Renal cortical epithelial cell (primary cell): ENCODE results near the gene EPB41L2. TPM values are rescaled to one million over a fixed set of nuclear protein-coding genes. Genes with fewer than 3 reads are reported as not detected.
"Not testable (repeated sequence)": the region's sequence is repeated elsewhere in the genome, so short reads cannot be mapped to it uniquely, and the experiment has no call there.

Source experiments
- DNase-seq: peaks from one replicate; pipeline ENCODE4 v3.0.0-alpha.2; 2011; ENCODE audit warnings: low read depth
- total RNA-seq: library from RNA; depleted of rRNA; stranded (reverse); fragments of >200 nt; gene quantifications from 2 replicates; pipeline ENCODE4 v1.2.3, GENCODE V29; 2014

EPB41L2 gene
- total RNA-seq, 1 donor from 2014 or later: 78.7 TPM

DNA sequence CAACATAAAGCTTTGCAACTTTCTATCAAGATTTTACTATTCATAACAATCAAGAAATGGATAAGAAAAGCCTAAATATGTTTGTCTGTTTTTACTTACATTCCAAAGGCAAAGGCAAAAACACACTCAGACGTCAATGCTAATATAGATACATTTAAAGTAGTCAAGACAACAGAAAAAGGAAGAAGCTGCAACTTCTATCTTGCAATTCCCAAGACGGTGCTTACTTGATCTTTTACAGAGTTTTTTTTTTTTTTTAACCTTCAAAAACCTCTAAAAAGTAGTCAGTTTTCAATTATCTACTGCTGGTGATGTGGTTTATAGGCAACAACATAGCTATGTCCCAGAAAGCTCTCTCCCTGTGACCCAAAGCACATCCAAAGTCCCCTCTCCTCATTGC, 58.1 kb downstream of the EPB41L2 start:
- no peak for DNase-seq

DNA sequence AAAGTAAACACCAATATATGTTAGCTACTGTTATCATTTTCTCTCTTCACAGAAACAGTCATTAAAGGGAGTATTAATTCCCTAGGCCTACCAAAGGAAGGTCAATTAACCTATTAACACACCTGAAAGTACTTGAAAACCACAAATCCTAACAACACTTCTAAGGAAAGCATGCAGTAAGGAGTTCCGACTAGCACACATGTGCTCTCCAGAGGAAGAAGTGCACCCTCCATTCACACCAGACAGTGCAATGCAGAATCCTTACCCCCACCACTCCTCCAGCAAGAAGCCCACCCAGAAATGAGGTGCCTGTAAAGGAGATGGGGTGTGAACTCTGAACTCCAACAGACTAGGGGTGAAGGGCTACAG, 58.7 kb downstream of the EPB41L2 start:
- DNase-seq: no peak

DNA sequence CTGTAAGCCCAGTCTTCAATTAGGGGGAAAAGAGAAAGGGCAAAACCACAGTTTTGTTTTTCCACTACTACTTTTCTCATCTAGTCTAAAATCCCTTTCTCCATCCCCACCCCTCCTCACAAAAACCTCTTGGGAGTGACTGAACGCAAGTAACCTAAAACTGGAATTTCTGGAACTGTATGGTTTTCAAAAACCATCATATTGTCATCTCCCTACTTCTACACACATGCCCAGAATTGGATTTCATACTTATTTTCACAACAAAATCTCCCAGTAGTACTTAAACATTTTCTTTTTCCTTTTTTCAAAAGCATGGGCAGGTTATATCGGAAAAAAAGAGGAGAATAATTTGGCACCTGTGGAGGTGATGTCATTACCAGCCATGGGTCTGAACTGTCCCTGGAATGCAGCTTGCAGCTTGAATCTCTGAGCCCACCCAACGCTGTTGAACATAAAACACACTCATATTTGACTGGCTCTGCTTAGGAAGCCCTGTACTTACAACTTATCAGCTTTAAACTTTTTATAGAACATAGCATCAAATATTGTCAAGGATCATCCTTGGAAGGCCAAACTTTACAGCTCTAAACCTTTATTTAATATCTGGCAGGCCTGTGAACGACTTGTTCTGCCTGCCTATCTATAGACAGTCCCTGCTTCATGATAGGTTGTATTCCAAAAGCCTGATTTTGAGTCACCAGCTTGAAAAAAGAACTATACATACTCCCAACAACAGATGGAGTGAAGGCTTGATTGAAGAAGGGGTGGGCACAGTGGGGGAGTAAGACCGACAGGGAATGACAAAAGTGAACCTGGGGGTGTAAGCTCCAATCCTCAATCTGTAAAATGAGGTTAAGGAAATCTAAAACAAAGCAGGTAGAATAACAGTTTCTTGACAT, 59.3 kb downstream of the EPB41L2 start:
- no peak for DNase-seq

DNA sequence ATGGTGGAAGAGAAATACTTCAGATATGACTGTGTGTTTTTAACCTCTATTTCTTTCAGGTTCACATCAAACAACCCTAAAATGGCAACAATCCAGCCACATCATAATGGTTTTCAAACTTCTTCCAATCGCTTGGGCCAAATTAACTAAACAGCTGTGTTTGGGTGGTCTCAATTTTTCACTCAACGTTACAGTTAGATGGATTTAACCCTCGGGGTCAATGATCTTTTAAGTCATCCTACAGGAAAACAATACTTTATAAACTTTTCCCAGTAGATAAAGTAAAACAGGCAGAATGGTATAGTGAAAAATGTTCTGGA, 60.4 kb downstream of the EPB41L2 start:
- no peak for DNase-seq

DNA sequence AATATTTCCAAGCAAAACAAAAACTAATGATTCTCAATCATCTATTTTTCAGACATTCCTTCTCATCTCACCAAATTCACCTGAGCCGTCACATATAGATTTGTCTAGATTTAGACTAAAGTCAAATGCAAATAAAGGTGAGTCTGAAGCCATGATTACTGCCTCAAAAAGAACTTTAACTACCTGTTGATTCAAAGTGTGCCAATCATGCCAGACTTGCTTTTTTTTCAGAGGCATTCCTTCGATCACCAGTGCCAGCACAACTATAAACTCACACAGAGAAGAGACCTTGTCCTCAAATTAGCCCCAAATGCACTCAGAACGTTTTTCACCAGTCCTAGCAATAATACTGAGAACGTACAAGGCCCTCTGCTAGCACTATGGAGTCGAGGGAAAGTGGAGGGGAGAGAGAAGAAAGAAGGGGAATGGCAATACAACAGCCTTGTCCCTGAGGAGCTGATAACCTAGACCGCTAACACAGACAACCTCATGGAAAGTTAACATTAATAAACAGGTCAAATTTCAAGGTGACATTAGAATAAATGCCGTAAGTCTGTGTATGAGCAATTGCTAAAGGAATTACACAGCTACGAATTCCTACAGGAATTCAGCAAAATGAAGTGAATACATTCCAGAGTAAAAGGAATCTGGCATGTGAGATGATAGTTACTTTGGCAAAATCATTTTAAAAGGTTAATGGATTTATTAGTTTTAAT, 60.9 kb downstream of the EPB41L2 start:
- peak; percentile 35 for DNase-seq

DNA sequence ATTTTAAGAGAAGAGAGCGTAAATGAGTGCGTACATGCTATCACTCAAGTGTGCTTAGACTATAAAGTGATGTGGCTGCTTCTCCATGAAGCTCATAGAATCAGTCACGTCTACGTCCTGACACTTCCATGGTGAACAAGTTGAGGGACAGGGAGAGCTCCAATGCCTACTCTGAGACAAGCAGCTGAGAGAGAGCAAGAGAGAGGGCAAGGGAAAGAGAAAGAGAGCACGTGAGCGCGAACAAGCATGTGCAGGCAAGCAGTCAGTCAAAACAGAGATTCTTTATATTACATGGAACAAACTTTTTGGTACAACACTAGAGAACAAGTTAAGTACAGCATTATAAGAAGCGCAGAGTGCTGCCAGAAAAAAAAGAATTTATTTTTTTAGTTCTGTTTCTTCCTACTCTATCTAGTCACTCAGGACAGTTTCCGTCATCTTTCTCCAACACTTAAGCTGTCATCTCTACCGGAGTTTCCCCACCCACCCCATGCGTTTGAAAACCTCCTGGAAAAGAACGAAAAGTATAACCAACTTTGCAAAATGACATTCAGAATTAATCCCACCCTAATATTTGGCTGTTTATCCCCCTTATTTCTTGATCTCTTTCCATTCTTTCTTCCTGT, 61.8 kb downstream of the EPB41L2 start:
- DNase-seq: no peak

DNA sequence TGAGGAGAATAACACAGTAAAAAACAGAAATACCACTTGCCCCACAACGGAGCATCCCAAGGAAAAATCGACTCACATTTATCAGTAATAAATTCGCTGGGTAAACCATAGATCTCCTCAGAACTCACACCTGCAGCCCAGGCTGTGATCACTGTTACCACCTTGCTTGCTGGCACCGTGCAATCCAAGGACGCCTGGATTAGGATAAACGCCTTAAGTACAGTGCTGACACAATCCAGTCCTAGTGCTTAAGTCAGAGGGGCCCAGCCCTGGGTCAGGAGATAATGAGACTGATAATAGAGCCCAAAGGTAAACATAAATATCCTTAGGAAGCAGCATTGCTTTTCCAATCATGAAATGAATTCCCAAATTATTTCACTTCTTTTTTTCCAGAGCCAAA, 62.5 kb downstream of the EPB41L2 start:
- DNase-seq: no peak

DNA sequence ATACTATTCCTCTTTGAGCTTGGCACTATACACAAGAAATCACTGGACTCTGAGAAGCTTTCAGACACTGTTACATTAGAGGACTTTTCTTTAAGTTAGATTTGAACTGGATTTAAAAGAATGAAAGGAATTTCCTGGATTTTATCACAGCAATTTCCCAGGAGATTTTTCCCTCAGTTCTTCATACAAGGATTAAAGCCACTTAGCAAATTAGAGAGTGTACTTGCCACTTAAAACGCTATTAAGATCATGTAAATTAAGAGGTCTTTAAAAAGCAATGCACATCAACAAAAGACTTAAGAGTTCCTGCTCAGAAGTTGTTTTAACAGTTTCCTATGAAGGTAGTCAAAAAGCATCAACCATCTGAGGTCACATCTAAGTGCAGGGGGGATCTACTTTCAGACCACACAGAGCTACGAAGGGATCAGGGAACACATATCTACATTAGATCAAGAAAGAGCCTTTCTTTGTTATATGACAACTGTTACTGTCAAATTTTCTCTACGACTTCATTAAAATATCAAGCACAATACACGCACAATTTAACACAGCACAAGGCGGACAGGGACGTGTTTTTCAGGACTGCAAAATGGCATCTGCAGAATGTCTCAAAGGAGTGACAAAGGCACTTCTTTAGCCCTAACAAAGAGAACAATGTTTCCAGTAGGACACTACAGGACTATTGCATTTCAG, 65.8 kb downstream of the EPB41L2 start:
- peak; percentile 38 for DNase-seq

DNA sequence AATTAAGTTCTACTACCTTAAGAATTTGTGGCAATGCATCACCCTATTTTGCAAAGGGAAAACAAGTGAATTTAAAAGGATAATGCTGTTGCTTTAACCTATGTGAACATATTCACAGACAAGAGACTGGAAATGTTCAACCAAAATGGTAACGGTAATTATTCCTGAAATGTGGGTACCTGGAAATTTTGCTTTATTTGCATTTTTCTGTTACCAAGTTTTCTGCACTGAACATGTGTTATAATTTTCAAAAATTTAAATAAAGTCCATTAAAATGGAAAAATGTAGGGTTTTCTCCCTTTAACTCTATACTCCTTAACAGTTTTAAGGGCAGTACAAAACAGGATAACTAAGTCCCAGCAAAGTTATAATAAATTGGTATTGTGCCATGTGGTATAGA, 66.4 kb downstream of the EPB41L2 start:
- no peak for DNase-seq

DNA sequence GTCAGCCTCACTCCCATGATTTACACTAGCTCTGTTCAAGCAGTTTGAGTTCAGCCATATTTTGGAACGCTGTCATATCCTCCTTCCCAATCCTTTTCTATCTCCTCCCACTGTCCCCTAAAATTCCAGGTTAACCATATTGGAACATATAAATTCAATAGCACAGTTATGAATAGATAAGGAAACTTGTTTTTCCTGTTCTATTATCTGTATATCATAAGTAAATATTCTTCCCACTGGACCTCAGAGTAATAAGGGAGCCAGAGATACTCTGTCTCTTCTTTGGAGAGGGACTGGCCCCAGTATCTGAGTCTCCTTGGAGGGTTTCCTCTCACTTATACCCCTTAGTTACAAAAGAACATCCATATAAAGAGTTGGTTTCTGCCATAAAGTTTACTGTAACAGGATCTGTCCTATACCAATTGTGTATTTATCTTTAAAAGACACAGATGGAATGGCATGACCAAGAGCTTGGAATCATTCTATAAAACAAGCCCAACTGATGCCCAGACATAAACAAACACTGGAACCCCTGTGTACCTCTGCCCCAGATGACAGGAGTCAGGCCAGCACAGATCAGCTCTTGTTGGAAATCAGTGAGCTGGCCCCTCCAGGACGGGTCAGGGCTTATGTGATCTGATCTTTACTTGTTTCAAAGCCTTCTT, 67.1 kb downstream of the EPB41L2 start:
- no peak for DNase-seq

DNA sequence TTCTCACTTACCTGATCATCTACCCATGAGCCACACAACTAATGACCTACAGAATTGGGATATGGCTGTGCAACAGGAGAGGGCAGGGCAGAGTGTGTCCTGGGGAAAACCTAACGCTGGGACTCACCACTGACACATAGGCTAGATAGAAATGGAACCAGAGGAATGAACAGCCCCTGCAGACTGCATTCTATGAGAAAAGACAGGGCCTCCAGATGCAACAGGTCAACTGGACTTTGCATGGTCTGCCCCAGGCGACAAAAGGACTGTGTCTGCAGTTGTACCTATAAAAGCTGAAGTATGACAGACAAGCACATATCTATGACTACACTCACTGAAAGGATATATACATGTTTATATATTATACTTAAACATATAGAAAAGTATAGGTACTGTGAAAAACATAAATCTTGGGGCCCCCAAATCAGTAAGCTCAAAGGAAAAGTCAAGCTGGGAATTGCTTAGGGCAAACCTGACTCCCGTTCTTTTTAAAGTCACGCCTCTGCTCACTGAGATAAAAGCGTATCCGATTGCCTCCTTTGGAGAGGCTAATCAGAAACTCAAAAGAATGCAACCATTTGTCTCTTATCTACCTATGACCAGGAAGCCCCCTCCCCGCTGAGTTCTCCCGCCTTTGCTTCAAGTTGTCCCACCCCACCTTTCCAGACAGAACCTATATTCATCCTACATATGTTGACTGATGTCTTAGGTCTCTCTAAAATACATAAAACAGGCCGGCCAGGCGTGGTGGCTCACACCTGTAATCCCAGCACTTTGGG, 68.5 kb downstream of the EPB41L2 start:
- no peak for DNase-seq

DNA sequence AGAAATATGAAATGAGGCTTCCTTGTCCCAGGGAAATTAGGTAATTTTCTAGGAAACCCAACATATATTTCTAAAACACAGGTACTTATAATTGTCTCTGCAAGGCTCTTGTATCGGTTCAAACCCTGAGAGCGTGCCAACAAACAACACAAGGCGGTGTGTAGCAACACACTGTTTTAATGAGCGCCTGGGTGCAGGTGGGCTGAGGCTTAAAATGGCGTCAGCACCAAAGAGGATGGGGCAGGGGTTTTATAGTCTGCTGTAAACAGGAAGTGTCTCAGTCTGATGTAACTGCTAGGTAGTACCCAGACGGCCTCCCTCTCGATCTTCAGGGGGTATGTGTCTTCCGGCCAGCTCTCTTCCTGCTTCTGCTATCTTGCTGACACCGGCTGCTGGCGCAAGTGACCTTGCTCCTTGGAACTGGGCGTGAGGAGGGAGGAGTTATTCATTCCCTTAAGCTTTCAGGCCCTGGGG, 69.7 kb downstream of the EPB41L2 start:
- DNase-seq: no peak

DNA sequence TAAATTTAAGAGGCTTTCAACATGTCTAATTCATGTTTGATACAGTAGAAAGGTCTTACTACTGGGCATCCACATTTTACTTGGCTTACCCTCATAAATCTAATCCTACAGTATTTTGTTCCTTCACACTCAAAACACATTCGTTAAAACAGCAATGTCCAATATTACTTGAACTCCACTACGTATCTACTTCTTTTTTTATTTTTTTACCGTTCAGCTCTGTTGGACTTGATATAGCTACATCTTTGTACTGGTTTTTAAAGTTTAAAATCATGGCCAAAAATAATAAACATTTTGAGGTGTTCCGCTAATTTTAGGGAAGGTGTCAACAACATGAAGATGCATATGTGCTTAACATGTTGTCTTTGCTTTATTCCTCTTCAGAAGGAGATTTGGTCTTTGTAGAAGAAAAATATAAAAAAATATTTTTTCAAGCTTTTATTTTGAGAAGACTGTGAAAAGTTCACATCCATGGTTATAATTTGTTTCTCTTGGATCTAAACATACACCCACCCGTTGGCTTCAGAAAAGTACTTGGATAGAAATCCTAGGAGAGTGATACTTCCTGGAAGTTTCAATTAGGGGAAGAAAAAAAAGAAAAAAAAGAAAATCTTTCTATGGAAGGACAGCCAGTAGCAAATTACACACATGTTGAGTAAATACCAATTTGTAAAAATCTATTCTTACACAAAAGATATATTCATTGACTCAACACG, 71.5 kb downstream of the EPB41L2 start:
- no peak for DNase-seq

DNA sequence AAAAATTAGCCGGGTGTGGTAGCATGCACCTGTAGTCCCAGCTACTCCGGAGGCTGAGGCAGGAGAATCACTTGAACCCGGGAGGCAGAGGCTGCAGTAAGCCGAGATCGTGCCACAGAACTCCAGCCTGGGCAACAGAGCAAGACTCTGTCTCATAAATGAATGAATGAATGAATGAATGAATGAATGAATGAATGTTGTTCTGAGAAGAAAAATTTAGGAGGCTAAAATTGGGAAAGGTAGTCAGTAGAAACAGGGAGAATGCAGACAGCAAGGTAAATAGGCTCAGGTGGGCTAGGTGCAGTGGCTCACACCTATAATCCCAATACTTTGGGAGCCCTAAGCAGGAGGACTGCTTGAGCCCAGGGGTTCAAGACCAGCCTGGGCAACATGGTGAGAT, 75.5 kb downstream of the EPB41L2 start:
- DNase-seq: not testable (repeated sequence)

DNA sequence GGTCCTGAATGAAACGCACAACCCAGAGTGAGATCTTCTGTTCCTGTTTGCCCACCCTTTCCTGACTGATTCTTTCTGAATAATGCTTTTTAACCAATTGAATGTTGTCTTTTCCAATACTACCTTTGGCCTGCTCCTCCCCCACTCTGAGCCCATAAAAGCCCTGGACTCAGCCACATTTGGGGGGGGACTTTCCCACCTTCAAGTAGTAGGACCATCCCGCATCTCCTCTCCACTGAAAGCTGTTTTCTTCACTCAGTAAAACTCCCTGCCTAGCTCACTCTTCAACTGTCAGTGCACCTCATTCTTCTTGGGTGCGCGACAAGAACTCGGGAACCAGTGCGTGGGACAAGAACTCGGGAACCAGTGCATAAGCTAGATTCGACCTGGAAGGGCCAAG, 77.9 kb downstream of the EPB41L2 start:
- no peak for DNase-seq

DNA sequence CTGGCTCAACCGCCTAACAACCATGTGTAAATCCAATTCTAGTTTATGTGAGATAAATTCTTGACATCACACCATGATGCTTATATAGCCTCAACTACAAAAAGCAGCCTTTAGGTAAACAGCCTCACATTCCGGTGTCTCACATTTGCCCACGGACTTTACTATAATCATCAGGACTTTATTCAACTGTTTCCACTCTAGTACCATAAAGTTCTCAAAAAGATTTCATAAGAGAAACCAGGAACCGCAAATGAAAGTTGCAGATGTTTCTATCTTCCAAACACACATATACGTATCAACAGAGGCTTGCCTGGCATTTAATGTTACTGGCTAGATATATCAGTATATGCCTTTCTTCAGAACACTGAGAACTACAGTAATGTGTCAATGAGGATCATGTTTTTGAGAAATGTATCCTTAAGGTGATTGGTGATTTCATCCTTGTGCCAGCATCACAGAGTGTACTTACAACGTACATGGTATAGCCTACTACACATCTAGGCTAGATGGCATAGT, 80.0 kb downstream of the EPB41L2 start:
- DNase-seq: no peak

DNA sequence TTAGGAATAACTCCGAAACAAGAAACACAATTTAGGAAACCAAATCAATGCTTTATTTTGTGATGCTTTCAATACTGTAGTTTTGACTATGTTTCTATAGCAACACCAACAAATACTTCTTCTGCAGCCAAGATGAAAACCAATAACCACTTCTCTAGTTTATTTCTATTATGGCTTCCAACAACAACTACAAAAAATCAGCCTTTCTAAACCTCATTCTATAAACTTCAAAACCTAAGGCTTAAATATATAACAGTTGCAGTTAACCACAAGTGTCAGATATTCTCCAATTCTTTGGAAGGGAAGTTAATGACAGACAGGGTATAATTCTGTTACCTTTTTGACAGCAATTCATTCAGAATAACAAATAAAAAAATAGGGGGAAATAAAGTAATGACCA, 80.9 kb downstream of the EPB41L2 start:
- DNase-seq: no peak

DNA sequence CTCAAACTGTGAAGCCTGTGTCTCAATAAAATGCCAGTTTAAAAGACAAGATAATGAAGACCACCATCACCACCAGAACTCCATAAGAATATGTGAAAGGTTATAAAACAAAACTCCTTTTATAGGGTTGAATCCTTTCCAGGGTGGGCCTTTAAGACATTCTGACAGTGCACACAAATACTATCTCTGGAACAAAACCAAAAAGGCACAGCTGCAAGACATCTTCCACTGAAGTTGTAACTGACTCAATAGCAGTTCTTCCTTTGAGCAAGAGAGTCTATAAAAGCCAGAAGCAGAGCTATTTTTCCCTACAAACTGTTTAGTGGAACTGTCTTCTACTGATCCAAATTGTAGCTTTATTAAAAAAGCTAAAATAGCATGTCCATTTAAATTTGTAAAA, 81.6 kb downstream of the EPB41L2 start:
- no peak for DNase-seq

DNA sequence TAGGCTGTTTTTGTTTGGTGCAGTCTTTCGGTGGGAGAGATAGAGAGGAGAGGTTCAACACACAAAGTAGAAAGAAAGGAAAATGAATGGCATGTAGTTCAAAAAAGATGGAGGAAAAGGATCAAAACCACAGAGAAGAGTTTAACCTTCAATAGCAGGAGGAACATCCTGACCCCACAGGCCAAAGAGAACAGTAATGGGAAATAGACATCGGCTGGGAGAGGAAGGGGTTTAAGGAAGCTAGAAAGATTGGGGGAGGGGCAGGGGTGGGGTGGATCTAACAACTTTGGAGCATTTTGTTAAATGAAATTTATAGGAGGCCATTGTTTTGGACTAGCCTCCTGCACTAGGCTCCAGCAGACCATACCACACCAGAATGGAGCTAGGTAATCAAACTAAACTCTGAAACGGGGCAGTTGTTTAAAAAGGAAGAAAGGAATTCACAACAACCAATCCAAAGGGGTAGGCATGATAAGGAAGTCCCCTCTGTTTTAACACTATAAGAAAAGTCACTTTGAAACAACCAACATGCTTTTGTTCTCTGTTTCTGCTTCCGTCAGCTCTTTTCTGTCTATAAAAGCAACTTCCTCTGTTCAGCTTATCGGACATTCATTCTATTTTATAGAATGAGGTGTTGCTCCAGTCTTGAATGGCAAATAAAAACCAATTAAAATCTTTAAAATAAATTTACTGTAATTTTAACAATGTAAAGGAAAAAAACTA, 82.6 kb downstream of the EPB41L2 start:
- no peak for DNase-seq
